GM21360 (cell line): ENCODE measurements around the gene LOXL3.

Experiments used
- ATAC-seq: cut with Tn5 transposase; IDR thresholded peaks from one replicate; pipeline ENCODE4 v1.9.1; 2021; ENCODE audit warnings: mild to moderate bottlenecking, moderate library complexity; ENCODE audit not compliant: unreplicated experiment

The LOXL3 gene

DNA sequence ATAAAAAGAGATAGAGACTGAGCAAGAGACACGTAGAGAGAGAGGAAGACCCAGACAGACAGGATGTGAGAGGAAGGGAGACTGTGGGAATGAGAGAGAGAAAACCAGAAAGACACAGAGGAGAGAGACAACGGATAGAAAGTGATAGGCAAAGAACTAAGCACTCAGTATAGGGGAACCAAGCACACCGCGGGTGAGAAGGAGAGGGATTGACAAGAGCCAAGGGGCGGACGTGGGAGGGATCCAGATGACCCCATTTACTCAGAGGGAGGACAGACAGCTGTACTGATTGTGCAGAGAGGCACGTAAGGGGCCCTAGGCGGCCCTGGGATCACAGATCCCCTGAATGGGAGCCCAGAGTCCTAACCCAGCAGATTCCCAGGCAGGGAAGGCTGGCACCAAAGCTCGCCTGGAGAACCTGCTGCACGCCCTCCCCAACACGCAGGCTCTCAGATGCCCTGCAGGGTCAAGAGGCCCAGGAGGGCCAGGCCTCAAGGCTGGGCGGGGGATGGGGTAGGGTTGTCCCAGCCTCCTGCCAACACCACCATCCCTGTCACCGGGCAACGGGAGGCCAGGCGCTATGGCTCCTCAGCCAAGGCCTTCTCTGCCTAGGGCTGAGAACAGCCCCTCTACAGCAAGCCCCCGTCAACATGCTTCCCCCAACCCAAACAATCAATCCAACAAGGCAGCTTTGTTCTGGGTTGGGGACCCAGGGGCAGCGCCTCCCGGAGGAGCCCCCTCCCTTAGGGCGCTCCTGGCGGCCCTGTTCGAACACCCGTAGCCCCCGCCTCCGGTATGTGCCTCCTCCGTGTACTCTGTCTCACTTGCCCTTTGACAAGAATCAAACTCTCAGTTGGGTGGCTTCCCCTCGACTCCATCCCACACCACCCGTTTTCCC, 579 bp downstream of the LOXL3 start:
- no peak for ATAC-seq

DNA sequence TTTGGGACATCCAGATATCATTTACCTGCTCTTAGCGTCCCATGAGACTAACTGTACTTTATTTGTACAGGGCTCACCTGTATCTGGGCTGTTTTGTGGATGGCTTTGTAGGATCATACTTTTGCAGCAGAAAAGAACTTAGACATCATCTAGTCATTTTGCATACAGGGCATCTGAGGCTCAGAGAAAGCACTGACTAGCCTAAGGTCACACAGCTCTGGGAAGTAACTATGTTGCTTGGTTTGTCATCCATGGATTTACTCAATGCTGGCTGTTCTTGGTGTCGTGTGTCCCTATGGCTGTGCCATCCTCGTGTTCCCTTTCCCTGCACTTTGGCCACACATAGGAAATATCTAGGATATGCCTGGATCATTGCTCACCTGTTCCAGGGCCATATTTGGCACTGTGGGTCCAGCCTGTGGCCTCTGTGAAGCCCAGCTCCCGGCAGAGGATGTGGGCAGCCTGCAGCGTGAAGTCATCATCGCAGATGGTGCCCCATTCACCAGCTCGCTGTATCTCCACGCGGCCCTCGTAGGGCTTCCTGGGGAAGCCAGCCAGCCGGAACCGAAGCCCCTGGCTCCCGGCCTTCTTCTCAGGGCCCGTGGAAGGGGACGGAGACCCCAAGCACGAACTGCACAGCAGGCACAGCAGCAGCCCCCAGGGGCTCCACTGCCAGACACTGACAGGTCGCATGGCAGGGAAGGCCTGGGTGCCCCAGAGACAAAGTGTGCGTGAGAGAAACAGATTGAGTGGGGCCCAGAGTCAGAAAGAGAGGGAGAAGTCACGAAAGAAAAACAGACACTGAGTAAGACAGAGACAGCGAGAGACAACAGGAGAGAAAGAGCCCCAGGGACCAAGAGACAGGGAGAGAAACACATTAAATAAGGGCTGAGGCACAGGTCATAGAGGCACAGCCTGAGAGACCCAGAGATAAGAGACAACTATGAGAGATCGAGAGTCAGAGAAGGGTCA, 1.5 kb downstream of the LOXL3 start:
- no peak for ATAC-seq

DNA sequence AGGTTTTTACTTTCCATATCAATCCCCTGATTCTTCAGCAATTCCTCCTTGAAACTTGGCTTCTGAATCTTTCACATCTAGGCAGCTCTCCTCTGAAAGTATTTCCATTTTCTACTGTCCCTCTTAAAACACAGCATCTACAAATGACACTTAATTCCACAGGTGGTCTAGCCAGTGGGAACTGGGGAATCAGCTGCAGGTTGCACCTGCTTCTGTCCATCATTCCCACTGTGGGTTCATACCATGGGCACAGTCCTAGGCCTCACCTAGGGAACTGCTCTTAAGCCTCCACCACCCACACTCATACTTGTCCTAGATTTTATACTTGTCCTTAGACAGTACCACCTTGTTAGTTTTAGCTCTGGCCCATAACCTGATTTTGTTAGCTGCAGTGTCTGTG, 2.2 kb downstream of the LOXL3 start:
- no peak for ATAC-seq

DNA sequence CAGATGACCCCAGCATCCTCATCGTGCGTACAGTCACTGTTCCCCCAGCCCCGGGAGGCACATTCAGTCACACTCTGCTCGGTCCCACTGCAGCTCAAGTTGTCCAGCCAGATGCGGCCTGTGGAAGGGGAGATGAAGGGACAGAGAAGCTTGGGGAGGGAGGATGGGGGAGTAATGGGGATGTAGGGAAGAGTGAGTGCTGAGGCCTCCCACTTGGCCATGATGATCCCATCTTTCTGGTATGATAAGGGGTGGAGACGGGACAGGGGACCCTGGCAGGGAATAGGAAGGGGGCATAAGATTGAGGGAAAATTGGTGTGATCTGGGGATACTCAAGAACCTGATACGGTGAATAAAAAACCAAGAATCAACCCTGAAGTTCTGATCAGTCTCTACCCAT, 3.5 kb downstream of the LOXL3 start:
- no peak for ATAC-seq

DNA sequence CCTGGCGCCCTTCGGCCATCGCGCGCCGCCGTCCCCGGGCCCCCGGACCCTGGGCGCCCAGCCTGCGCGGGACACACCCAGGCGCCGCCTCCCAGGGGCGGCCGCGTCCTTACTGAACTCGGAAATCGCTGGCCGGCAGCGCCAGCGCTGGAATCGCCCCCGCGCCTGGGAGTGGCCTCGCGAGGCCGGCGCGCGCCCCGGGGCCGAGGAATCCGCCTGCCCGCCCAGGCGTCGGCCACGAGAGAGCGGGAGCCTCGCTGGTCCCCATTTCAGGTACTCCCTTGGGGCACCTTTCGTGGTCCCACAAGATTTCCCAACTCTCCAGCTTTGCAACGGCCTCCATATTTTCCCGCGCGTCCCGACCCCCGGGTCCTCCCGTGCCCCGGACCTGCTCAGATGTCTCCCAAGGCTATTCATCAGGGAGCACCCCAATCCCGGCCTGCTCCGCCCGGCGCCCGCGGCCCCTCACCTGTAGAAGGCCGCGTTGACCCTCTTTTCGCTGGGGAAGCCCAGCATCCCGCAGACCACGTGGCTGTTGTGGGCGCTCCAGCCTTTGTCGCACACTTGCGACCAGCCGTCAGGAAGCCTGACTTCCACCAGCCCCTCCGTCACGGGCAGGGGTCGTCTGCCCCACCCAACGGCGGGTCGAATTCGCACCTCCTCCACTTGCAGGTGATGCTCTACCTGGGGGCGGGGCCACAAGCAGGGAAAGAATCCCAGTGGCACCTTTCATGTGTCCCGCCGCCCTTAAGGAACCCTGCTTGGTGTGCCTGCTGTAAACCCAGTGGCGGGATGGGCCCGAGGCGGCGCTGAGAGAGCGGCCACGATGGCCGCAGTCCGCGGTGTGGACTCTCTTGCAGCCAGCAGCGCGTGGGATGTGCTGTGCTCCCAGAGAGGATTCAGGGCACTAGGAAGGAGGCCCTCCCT, 4.6 kb downstream of the LOXL3 start:
- no peak for ATAC-seq

DNA sequence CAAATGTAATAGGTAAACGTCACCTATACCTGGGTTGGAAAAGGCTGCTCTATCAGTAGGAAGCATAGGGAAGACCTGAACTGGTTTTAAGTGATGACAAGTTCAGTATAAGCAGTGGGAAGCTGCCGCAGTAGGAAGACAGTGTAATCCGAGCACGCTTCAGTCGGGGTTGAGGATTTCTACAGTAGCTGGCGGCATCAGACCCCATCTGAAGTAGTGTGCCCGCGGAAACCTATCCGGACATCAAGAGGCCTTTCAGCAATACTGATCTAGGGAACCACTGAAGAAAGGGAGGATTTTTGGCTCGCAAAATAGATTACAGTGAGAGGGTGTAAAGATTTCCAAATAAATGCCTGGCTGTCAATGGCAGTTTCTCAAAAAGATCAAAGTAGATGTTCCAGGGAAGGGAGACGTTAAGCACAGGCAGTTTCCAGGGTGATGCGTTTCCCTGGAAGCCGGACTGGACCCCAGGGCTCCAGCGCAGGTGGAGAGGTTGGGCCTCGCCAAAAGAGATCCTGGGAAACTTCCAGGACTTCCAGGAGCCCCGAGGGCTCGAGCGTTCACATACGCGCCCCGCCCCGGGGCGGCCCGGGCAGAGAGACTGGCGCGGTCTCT, 5.3 kb downstream of the LOXL3 start:
- no peak for ATAC-seq

DNA sequence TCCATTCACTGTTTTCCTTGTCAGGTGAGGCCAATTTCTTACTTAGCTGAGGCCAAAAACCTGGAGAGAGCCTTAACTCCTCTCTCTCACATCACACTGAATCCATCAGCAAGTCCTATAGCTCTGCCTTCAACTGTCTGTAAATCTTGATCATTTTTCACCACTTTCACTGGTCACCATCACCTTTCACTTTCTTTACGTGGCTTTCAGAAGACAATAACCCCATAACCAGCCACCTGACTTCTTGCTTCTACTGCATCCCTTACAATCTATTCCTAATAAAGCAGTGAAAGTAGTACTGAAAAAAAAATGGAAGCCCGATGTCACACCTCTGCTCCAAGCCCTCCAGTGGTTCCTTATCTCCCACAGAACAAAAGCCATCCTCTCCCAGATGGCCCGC, 7.7 kb downstream of the LOXL3 start:
- ATAC-seq, result no peak

DNA sequence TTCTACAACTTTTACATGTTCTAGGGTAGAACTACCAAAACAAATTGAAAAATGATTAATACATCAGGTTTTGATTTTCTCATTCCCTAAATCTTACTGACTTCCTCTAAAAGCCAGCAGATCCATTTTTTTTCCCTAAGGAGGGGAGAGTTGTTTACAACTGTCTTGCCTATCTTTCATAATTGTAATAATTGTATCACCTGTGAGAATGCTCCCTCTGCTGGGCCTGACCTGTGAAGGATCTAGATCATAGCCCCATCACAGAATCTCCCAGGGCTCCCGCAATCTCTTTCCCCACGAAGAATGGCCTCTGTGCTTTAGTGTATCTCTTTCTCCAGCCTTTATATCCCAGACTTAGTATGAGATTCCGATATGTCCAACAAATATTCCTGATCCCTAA, 9.1 kb downstream of the LOXL3 start:
- no peak for ATAC-seq

DNA sequence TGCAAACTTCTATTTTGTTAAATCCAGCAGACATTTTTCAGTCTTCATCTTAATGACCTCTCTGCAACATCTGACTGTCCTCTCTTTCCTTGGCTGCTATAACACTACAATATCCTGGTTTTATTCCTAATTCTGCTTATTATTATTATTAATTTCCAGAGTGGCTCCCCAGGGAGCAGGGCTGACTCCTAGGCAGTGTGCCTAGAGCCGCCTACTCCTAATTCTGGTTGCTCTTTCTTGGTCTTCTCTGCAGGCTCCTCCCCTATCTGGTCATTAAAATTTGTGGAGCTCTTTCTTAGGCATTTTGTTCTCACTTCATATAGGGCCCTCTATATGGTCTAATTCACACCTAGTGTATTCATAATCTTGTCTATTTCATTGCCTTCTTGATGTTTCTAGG, 10.8 kb downstream of the LOXL3 start:
- ATAC-seq, result no peak

DNA sequence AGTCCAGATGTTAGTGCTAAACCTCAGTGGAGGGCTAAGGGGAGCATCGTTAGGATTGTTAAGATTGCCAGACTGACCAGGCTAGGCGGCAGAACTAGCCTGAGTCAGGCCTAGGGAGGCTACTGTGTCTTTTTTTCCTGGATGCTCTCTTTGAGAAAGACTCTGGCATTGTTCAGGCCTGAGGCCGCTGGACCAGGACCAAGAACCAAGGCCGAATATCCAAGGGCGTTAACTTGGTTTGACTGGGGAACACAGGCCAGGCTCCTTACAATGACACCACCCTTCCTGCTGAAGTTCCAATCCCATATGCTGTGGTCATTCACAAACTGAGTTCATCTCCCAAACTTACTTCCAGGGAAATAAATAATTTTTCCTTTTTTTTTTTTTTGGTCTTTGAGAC, 13.5 kb downstream of the LOXL3 start:
- ATAC-seq, result no peak

DNA sequence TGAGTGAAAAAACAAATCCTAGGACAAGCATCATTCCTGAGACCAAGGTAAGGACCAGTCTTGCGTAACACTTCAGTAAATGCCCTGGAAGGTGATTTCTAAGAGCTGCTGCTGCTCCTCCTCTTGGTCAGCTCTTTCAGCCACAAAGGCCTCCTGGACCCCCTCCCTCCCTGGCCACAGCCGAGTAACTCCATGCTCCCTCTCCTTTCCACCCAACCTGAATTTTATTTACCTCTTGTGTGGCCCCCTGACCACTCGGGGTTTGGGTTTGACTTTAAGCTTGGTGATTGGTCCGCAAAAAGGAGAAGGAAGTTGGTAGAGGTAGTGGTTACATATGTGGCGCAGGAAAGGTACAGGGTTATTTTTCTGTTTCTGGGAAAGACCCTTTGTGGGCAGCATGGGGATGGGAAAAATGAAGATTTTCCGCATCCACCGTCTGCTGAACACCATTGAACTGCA, 14.8 kb downstream of the LOXL3 start:
- ATAC-seq, result no peak

DNA sequence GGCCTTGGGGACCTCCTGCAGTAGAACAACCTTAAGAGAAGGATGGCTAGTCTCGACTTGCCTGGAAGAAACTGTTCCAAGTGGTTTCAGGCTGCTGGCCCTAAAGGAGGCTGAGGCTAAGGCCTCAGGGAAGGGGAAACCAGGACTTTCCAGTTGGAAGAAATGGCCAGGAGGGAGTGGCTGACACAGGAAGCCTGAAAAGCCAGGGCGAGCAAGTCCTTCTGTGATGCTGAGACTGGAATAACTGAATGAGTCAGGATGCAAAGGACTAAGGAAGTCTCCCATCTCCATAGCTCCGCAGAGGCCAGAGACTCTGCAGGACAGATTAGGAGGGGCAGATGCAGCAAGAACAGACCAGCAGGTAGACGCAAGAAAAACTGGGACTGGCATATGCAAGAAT, 16.6 kb downstream of the LOXL3 start:
- no peak for ATAC-seq

DNA sequence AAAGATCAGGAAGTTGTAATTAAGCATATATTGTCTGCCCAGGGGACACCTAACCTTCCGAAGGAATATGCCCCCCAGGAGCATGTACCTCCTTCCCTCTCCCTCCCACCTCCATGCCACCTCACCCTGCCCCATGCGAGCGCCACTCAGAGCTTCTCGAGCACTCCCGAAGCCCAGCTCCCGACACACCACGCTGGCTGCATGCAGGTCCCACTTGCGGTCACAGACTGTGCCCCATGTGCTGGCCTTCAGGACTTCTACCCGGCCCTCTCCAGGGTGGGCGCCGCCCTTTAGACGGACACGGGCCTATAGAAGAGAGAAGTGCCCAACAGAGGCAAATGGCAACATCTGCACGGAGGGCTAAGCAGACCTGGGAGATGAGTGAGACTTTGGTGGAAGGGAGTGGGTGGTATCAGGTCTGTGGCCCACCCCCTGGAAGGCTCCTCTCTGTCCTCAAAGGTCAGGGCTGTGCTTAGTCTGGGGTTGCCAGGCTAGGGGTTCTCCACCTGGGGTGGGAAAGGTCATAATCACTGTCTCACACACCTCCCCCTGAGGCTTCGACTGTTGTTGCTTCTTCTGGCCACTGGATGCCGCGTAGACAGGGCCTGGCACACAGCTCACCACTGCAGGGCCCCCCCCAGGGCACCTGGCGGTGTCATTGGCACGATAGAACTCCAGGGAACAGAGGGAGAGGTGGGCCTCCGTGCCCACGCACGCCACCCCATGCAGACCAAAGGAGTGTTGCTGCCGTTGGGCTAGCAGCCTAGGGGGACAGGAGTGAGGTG, 17.4 kb downstream of the LOXL3 start:
- ATAC-seq, result no peak

DNA sequence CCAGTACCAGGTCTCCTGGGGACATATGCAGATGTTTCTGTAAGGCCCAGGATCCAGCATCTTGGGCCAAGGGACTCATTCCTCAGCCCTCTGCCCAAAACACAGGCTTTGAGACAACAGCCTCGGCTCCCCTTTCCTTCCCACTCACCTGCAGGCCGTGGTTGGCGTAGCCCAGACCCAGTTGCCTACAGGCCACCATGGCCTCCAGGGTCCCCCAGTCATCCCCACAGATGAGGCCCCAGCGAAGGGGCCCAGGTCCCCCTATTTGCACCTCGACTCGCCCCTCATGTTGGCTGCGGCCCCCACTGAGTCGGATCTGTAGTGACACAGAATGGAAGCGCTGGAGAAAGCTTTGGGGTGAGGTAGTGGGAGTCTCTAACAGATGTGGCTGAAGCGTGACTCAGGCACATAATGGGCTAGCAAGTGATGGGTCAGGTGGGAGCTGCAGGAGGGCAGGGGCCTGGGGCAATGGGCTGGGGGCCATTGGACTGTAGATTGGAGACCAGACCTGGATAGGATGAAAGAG, 18.2 kb downstream of the LOXL3 start:
- no peak for ATAC-seq

DNA sequence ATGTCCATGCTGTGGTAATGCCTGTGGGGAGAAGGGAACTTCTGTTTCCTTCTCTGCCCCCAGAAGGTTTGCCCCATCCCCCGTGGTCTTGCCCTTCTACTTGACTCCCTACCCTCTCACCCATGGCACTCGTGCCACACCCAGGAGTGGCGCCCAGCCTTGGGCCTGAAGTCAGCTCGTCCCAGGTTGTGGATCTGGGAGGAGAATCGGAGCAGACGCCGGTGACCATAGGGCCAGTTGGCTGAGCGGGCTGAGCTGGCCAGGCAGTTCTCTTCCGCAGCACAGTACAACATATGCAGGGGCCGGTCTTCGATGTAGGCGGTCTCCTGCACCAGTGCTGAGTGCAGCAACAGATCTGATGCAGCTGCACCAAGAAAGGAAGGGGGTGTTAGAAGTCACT, 19.3 kb downstream of the LOXL3 start:
- ATAC-seq, result no peak

DNA sequence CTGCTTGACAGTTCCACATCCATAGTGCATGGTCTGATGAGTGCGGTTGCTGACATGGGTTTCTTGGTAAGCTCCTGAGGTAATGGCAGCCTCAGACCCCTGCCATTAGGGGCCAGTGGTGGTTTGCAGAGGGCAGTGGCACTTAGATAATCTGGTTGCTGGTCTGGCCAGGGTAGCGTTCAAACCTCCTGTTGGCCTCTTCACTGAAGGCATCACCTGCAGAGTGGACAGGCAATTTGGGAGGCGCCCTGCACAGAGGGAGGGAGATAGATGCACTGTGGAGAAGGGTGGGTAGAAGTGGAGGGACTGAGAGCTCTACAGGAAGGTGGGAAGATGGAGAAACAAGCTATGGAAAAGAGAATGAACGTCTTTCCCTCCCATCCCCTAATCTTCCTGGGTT, 20.3 kb downstream of the LOXL3 start:
- ATAC-seq, result no peak

DNA sequence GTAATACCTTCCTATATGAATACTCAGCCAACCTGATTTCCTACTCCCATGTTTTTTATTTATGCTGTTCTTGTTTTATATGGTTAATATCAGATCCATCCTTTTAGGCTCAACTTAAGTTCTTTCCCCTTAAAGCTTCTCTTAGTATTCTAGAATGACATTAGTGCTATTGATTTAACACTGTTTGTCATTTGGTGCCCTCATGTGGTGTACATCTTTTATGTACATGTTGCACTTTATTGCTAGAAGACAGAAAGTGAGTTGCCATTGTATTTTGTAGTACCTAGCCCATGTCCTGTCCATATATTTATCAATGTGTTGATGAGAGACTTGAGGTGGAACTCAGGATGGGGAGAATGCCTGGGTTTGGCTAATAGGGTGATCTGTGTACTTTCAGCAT, 21.5 kb downstream of the LOXL3 start:
- no peak for ATAC-seq

DNA sequence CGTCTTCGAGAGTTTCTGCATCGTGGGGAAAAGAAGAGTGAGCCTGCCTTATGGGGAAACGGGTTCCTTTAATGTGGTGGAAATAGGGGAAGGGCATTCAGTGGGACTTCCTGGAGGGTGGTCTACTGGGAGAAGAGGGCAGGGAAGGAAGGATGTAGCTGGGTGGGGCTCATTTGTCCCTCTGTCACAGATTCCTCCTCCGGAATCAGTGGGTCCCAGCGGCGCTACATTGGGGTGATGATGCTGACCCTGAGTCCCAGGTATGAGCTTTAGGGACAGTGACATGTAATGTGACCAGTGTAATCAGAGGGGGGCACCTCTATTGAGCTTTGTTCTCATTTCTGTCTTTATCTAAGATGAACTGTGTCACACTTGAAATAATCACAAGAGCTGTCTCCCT, 22.1 kb downstream of the LOXL3 start:
- ATAC-seq, result no peak
